ENCODE data around the gene MED15.
"Not testable (repeated sequence)": the region's sequence is repeated elsewhere in the genome, so short reads cannot be mapped to it uniquely, and the experiment has no call there.

The MED15 gene

DNA sequence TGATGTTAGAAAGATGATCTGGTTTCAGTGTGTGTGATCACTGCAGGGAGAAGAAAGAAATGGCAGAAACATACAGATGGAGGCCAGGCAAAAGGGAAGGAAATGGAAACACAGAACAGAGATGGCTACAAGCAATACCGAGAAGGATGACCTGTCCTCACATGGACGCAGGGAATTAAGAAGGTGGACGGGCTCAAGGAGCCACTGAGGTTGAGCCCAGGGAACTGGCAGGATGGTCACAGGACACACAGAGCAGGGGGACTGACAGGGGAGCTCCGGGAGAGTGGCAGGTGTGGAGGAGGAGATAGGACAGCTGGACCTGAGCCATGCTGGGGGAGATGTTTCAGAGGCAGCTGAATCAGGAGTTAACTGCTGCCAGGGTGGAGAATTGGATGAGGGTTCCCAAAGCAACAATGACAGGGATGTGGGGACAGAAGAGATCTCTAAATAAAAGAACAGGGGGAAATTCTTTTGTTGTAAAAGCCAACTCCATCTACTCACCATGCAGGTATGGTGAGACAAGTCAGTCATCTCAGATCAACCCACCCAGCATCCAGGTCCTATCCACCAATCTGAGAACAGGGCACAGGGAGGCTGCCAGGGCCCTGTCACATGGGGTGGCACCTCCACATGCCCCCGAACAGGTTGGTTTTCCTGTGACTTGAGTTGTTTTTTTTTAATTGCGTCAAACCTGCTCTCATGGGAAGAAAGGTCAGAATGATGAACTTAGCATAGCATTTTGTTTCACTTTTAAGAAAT, 38.1 kb upstream of the MED15 start:
- intact Hi-C loops (cut with DNase I; ENCODE audit: low total_unique reads), result no loop called here
- peaks cover 7 to 50% (median 29%) of the 10 kb centered on the region in 3 donors for H3K36me3 ChIP-seq
- TF ChIP-seq, protein P1, sequence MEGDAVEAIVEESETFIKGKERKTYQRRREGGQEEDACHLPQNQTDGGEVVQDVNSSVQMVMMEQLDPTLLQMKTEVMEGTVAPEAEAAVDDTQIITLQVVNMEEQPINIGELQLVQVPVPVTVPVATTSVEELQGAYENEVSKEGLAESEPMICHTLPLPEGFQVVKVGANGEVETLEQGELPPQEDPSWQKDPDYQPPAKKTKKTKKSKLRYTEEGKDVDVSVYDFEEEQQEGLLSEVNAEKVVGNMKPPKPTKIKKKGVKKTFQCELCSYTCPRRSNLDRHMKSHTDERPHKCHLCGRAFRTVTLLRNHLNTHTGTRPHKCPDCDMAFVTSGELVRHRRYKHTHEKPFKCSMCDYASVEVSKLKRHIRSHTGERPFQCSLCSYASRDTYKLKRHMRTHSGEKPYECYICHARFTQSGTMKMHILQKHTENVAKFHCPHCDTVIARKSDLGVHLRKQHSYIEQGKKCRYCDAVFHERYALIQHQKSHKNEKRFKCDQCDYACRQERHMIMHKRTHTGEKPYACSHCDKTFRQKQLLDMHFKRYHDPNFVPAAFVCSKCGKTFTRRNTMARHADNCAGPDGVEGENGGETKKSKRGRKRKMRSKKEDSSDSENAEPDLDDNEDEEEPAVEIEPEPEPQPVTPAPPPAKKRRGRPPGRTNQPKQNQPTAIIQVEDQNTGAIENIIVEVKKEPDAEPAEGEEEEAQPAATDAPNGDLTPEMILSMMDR (IDR thresholded peaks at IDR 0.05), result no peak

DNA sequence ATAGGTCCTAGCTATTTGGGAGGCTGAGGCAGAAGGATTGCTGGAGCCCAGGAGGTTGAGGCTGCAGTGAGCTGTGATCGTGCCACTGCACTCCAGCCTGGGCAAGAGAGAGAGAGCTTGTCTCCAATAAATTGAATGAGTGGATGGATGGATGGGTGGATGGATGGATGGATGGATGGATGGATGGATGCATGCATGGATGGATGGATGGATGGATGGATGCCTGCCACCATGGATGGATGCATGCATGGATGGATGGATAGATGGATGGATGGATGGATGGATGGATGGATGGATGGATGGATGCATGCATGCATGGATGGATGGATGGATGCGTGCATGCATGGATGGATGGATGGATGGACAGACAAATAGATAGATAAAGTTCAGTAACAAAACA, 36.9 kb upstream of the MED15 start:
- DNase-seq; H3K4me1 ChIP-seq; H3K27ac ChIP-seq; H3K9me3 ChIP-seq; intact Hi-C loops (cut with DNase I; ENCODE audit: low total_unique reads); H3K27me3 ChIP-seq; H3K4me3 ChIP-seq: not testable (repeated sequence)
- peaks cover 7 to 38% (median 21%) of the 10 kb centered on the region in 3 donors for H3K36me3 ChIP-seq

More for the DNA sequence above, 38.1 kb upstream of the MED15 start:
- no peak for DNase-seq
- Histone ChIP-seq H3K9me3 (no peaks in the 10 kb centered on the region), H3K27me3 (no peaks in the 10 kb centered on the region), H3K4me3 (no peak overlapping the region), H3K27ac (no peak overlapping the region), H3K4me1 (no peaks in the 10 kb centered on the region)

DNA sequence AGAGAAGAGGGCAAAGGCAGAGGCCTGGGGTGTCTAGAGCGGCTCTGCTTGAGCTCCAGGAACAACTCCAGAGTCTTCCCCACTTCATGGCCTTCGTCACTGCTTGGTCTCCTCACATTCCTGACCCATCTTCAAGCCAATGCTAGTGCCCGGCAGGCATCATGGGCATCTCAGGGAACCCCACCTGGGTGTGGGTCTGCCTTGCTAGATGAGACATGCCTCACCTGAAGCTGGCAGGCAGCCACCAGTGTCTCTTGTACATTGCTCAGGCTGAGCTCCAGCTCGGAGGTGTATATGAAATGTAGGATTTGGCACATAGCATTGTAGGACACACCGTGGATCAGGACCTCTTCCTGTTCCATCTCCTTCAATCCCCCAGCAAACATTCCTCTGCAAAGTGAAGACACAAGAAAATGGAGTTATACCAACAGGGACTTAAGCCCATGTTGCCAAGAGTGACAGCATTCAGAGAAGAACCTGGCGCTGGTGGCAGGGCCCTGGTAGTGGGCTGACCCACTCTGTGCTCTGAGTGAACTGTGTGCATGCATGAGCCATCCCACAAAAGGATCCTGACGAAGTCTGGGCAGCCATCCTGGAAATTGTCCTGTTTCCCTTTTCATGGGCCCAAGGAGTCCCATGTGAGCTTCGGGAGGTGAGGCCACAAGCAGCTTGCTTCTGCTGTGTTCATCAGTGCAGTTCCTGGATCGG, 36.1 kb upstream of the MED15 start:
- intact Hi-C loops (cut with DNase I; ENCODE audit: low total_unique reads), result no loop called here
- no peaks in the 10 kb centered on the region for H3K27me3 ChIP-seq
- TF ChIP-seq, protein P1 (IDR thresholded peaks at IDR 0.05), result no peak
- H3K27ac ChIP-seq, result no peak overlapping the region
- H3K4me3 ChIP-seq, result no peak overlapping the region
- H3K4me1 ChIP-seq, result peaks cover 0 to 10% (median 7%) of the 10 kb centered on the region in 4 donors
- no peaks in the 10 kb centered on the region for H3K9me3 ChIP-seq
- no peak for DNase-seq
- H3K36me3 ChIP-seq, result peaks cover 7 to 34% (median 21%) of the 10 kb centered on the region in 3 donors

DNA sequence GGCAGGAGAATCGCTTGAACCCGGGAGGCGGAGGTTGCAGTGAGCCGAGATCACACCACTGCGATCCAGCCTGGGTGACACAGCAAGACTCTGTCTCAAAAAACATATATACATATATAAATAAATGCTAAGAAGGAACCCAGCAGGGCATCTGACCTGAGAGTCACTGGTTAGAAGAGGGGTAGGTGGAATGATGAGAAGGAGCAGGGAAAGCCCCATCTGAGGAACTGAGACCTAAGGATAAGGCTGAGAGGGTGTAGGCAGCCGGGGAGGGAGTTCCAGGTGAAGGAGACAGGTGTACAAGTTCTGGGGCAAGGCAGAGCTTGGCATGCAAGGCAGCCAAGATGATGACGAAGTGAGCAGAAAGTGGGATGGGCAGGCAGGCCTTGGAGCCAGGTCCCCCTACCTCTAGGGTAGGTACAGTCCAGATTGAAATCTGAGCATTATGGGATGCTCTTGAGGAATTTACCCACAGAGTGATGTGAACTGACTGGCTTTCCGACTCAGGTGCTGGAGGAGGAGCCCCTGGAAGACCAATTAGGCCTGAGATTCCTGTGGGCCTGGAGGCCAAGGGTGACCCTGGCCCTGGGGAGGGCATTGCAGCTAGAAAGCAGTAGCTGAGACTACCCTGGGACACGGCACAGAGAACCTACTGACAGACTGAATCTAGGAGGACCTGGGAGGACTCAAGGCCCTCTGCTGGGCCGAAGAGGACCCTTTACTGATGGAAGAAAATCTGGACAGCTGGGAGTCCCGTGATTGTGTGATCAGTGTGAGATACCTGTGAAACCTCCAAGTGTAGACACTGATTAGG, 34.6 kb upstream of the MED15 start:
- Histone ChIP-seq H3K27me3 (no peaks in the 10 kb centered on the region), H3K36me3 (peaks cover 7 to 34% (median 21%) of the 10 kb centered on the region in 3 donors), H3K9me3 (no peaks in the 10 kb centered on the region), H3K27ac (no peak overlapping the region), H3K4me3 (no peak overlapping the region), H3K4me1 (peaks cover 0 to 14% (median 8%) of the 10 kb centered on the region in 4 donors)
- no peak for DNase-seq
- intact Hi-C loops (cut with DNase I; ENCODE audit: low total_unique reads), result no loop called here
- TF ChIP-seq, protein P1 (IDR thresholded peaks at IDR 0.05), result no peak

DNA sequence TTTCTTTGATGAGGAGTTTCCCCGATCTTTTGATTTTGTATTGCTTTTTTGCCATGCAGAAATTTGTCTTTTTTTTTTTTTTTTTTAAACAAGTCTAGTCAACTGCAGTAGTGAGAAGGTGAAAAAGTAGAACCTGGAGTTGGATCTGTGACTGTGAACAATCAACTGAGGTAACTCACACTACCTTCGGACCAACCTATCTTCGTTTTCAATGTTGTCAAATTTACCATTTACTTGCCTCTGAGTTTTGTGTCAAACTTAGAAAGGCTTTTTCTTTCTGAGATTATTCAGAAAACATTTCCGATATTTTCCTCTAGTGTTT, 32.3 kb upstream of the MED15 start:
- peaks cover 0 to 14% (median 8%) of the 10 kb centered on the region in 4 donors for H3K4me1 ChIP-seq
- no peaks in the 10 kb centered on the region for H3K9me3 ChIP-seq
- intact Hi-C loops (cut with DNase I; ENCODE audit: low total_unique reads), result no loop called here
- H3K36me3 ChIP-seq, result peaks cover 7 to 15% (median 11%) of the 10 kb centered on the region in 3 donors
- H3K27ac ChIP-seq, result no peak overlapping the region
- no peaks in the 10 kb centered on the region for H3K27me3 ChIP-seq
- TF ChIP-seq, protein P1 (IDR thresholded peaks at IDR 0.05), result no peak
- no peak overlapping the region for H3K4me3 ChIP-seq
- DNase-seq, result no peak

DNA sequence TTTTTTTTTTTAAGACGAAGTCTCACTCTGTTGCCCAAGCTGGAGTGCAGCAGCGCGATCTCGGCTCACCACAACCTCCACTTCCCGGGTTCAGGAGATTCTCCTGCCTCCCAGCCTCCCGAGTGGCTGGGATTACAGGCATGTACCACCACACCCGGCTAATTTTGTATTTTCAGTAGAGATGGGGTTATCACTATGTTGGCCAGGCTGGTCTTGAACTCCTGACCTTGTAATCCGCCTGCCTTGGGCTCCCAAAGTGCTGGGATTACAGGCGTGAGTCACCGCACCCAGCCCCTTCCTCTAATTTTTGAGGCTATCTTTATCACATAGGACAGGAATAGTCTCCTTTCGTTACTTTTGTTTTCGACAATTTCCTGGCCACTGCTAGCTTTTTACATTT, 31.8 kb upstream of the MED15 start:
- intact Hi-C loops (cut with DNase I; ENCODE audit: low total_unique reads); H3K27me3 ChIP-seq; H3K9me3 ChIP-seq; DNase-seq; H3K4me3 ChIP-seq; H3K27ac ChIP-seq: not testable (repeated sequence)
- peaks cover 0 to 14% (median 8%) of the 10 kb centered on the region in 4 donors for H3K4me1 ChIP-seq
- peaks cover 7 to 11% (median 7%) of the 10 kb centered on the region in 3 donors for H3K36me3 ChIP-seq

DNA sequence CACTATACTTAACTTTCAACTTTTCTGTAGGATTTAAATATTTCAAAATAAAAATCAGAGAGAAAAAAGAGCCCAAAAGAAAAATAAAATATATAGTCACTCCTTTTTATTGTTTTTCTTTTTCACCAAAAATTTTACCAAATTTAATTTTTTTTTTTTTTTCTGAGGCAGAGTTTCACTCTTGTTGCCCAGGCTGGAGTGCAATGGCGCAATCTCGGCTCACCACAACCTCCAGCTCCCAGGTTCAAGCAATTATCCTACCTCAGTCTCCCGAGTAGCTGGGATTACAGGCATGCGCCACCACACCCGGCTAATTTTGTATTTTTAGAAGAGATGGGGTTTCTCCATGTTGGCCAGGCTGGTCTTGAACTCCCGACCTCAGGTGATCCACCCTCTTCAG, 29.4 kb upstream of the MED15 start:
- H3K27me3 ChIP-seq; intact Hi-C loops (cut with DNase I; ENCODE audit: low total_unique reads); H3K4me3 ChIP-seq; H3K9me3 ChIP-seq; H3K27ac ChIP-seq; DNase-seq; H3K36me3 ChIP-seq: not testable (repeated sequence)
- H3K4me1 ChIP-seq, result peaks cover 0 to 14% (median 8%) of the 10 kb centered on the region in 4 donors
